Activated CD4-positive, alpha-beta T cell treated with anti-CD3 and anti-CD28 coated beads, Interleukin-10, Interleukin-2, amounts not matched to agents 100 ng/mL and 50 ng/mL, durations not matched to agents 16 hours and 8 hours (primary cell): ENCODE data around the gene OR2A7.
"Not testable (repeated sequence)": the region's sequence is repeated elsewhere in the genome, so short reads cannot be mapped to it uniquely, and the experiment has no call there.

ENCODE experiments used
- DNase-seq: peaks from one replicate; pipeline ENCODE4 v3.0.0-alpha.2; 2020

Gene OR2A7, protein sequence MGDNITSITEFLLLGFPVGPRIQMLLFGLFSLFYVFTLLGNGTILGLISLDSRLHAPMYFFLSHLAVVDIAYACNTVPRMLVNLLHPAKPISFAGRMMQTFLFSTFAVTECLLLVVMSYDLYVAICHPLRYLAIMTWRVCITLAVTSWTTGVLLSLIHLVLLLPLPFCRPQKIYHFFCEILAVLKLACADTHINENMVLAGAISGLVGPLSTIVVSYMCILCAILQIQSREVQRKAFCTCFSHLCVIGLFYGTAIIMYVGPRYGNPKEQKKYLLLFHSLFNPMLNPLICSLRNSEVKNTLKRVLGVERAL

DNA sequence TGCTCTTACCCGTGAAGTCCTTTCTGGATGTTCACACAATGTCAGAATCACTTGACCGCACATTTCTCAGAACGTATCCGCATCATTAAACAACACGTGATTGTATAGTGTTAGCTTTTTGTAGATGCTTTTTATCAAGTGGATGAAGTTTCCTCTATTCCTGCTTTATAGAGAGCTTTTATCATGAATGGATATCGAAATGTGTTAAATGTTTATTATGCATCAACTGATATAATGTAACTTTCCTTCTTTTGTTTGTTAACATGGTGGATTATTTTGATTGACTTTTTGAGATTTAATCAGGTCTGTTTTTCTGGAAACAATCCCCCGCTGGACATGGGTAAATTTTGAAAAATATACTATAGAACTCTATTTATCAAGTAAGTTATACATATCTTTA lies at the start of gene OR2A7:
OR2A7 (minus strand) TSS at position 101 of the 400 bp plus-strand sequence. CDS start 5,164 bp downstream, outside the sequence.
- DNase-seq: not testable (repeated sequence)

DNA sequence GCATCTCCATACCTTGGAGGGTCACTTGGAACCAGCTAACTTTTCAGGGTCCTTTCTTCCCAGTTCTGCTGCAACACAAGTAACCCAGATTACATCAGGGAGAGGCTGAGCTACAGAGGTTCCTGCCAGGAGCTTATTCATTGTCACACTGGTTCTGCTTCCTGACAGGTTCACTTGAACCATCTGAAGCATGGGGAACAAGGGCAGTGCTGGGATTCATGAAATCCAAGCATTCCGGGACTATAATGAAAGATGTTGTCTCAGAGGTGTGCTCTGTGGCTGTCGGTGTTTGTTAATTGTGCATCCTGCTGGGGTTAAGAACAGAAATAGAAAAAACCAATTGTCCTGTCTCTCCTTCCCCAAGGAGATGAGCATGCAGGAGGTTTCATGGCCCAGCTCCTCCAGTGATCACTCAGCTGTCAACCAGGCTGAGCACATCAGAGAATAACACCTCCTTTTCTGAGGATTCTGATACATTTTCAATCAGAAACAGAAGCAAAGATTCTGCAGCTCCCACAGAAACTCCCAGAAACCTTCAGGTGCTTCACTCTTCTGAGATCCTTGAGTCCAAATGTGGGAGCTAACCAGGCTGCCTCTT lies 47.4 kb upstream of the OR2A7 start, which contains the start of gene OR2A1:
OR2A1 (plus strand) TSS at position 548 of the 598 bp plus-strand sequence. CDS start 5,706 bp downstream, outside the sequence.
- not testable (repeated sequence) for DNase-seq

DNA sequence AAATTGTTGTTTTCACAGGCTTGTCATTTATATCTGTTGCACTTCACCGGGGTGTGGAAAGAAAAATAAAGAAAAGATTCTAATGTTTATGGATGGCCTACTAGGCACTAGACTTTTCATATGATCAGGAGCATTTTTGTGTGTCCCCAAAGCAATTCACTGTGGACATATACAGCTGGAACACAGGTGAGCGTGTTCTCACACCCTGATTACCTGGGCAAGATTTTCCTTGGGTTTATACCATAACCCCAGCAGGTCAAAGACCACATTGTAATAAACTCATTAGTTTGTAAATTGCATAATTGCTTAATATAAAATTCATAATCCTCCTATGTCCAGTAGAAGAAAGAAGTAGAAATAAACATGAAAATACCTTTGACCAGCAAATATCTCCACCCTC lies 46.6 kb upstream of the OR2A7 start:
- not testable (repeated sequence) for DNase-seq

DNA sequence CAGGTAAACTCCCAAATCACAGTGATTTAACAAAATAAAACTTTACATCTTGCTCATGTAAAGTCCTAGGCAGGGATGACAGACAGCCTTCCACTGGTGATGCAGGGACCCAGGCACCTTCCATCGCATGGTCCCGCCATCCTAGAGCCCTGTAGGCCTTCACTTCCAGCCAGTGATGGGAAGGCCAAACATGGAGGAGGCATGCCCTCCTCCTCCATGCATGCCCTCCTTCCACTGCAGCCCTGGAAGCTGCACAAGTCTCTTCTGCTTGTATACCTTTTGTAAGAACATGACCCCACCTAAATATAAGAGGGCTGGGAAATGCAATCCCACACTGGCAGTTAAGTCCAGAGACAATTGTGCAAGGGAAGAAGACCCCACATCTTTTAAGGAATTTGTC lies 45.1 kb upstream of the OR2A7 start:
- DNase-seq: not testable (repeated sequence)

DNA sequence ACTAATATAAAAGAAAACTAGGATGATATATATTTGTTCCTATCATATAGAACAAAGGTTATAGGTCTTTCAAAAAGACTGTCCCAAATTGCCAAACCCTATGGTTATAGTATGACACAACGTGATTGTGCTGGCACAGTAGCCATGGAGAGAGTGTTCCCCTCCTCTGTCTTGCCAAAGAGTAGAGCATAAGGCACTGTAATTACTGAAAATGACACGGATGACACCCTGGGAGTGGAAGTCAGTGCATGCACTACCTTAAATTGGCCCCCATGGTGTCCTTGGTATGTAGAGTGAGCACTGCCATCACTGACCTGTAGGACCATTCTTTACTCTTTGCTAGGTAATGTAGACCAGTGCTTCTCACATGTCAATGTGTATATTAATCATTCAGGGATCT lies 40.6 kb upstream of the OR2A7 start:
- not testable (repeated sequence) for DNase-seq

DNA sequence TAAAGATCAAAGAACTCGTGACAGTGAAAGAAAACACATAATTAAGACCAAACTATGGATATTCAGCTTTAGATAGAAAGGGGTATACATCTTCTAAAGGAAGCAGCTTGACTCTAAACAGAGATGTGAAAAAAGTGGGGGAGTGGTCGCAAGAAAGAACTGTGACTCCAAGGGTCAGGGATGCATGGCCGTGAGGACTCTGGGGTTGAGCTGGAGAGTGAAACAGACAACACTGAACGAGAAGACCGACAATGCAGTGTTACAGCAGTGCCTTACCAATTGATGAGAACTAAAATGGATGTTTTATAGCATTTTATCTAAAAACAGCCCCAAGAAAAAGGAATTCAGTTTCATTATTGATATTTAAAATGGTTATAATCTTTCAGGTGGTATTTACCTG lies 39.0 kb upstream of the OR2A7 start:
- DNase-seq: not testable (repeated sequence)

DNA sequence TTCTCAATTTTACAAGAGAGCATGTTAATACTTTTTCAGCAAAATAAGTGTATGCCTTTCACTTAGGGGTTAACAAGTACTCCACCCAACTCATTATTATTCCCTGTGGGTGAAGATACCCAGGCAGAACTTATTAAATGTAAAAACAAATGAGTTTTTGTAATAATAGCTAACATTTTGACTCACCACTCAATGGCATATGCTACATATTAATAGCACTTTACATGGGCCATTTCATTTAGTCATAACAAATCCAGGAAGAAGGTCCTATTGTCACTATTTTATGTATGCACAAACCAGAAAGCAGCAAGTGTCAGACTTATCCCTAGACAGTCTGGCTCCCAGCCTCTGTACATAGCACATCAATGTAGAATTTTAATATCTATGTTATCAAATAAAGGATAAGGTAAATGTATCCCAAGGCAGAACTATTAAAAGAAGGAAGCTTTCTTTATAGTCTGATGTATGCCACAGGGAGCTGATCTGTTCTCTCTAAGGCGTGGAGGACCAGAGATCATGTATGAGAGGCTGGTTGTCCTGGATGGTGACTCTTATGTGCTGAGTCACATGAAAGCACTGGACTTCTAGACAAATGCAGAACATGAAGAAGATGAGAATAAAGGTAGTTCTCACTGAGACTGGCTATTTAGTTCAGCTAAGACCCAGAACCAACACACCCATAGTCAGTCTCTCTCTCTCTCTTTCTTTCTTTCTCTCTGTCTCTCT lies 38.1 kb upstream of the OR2A7 start:
- not testable (repeated sequence) for DNase-seq

DNA sequence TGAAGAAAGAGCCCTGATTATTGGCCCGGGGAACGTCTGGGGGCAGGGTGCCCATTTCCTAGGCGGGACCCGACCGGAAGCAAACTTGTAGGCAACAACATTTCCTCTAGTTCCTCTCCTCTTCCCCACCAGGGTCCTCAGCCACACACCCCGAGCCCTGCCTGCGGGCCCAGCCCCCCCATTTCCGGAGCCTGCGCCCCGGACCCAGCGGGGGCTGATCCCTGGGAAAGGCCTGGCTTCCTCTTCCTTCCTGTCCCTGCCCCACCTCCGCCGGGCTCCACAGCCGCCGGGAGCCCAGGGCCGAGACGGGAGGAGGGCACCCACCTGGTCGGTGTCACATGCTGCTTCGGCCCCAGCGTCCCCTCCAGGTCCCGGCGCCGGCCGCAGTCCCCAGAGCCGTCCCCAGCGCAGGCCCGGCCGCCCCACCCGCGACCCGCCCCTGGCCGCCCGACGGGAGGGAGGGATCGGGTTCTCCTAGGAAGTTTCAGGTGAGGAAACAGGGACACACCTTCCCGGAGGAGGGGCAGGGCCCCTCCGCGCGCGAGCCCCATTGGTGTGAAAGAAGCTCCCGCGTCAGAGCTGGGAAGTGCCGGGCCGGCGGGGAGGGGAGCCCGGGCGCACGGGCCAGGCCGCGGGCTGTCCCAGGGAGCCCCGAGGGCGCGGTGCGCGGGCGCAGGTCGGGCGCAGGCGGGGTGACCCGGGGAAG lies 29.4 kb upstream of the OR2A7 start:
- DNase-seq: not testable (repeated sequence)

DNA sequence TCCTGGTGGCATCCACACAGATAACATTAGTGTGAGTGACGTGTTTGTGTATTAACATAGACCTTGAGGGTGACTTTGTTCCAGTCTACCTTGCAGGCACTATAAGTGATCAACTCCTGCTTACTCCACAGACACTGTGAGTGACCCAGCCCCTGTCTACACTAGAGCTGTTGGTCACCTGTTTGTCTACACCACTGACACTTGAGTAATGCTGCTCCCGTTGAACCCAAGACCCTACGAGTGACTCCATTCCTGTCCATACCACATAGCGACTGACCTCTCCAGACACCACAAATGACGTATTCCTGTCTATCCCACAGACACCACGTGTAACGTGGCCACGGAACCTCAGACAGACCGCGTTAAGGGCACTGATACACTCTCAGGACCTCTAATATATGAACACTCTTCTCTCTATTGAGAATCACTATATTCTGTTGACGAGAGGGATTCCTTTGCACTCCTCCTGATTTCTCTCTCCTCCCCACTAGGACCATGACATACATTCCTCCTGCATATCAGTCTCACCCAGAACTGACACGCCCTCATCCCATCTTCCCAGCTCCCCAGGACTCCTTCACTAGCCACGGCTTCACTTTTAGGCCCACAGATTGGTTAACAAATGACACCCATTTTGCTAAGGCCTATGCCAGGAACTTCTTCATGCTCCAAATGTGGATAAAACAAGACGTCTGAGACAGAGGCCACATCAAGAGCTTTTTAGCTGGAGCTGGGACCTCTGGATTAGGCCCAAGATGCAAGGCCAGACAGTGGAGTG lies 28.0 kb upstream of the OR2A7 start:
- DNase-seq: not testable (repeated sequence)

DNA sequence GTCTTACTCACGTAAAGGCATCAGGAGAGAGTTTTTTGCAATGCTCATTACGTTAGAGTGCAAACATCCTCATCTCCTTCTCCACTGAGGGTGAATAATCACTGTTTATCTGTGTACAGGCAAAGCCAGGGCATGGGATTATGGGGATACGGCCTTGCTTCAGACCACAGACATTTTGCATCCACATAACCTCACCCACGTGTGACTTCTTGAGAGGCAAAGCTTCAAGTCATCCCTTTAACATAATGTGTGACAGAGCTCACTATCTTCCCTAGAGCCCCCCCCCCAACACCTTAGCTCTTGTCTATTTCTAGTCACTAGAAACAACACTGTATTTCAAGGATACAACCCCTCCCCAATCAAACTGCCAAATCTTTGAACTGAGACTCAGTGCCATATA lies 27.0 kb upstream of the OR2A7 start:
- DNase-seq: not testable (repeated sequence)

DNA sequence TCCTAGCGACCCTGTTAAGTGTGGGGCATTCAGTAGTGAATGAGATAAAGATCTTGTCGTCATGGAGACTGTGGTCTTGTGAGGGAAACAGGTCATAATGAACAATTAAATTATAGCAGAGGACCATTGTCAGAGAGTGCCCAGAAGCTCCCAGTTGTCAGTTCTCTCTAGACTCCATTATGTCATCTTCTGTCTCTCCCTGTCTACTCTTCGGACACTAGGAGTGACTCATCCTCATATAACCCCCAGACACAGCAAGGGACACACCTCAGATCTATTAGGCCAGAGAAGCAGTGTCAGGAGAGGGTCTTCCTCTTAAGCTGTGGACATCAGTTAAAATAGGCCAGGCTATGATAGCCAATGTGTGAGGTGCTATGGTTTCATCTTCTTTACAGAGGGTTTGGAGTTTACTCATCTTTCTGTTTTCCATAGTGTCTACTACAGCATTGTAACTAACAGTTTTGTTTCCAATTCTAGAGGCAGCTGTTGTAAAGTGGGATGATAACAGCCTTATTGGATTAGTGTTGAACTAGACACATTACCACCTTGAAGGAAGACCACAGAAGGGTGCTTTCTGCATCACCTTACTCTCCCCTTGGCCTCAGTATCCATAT lies 22.7 kb upstream of the OR2A7 start:
- not testable (repeated sequence) for DNase-seq

DNA sequence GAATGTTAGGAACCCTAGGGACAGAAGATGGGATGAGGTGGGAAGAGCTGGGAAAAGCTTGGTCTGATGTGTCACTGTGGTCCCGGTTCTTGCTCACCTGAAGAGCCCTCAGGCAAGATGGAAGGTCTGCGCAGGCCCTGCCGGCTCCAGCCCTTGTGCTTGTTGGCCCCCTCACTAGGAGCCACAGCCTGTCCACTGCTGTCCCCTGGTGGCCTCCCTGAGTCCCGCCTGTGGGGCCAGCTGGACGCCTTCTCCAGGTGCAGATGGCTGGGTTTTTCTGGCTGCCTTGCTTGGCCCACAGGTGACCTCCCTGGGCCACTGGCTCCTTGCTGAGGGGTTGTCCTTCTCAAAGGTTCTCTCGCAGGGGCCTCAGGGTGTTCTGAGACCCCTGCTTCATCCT lies 19.1 kb upstream of the OR2A7 start:
- DNase-seq: not testable (repeated sequence)

DNA sequence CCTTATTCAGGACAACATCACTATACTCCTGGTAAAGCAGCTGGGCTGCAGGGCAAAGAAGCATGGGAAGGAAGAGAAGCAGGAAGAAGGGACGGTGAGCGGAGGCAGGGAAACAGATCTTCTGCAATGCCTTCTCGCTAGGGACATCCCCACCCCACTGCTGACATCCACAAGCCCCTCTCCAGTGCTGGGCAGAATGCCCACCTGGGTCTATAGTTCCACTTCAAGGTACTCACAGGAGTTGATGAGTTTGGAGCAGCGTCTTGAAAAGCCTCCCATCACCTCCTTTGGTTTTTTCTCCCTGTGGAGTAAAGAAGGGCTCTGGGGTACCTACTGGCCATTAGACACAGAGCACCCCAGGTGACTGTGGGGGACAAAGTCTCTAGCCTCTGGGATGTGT lies 17.9 kb upstream of the OR2A7 start:
- not testable (repeated sequence) for DNase-seq

DNA sequence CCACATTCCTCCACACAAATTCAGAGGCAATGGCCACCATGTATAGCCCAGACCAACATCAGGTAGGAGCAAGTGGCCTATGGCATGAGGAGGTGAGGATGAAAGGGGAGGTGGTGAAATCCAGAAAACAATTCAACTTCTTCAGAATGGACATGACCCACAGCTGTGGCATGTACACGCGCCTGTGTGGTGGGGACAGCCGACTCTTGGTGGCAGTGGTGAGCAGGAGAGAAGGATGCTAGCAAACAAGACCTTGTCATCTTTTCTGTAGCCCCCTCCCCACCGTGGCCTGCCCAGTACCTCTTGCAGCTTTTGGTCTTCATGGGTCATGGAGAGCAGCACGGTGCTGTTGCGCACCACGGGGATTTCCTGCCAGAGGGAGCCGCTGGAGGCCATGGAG lies 17.4 kb upstream of the OR2A7 start:
- not testable (repeated sequence) for DNase-seq

DNA sequence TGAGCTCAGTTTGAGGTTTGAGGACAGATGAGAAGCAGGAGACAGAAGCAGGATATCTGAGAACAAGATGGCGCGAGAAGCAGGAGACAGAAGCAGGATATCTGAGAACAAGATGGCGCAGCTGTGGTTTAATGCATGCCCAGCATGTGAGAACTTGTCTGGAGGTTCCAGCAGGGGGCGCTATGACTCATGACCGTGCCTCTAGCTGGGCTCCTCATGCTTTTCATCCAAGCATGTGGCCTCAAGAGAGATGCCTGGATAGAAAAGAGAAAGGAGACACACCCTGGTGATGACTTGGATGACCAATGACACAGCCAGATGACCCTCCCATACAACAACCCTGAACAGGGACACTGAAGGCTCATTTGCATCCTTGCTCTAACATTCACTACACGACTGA lies 15.4 kb upstream of the OR2A7 start:
- DNase-seq: not testable (repeated sequence)

DNA sequence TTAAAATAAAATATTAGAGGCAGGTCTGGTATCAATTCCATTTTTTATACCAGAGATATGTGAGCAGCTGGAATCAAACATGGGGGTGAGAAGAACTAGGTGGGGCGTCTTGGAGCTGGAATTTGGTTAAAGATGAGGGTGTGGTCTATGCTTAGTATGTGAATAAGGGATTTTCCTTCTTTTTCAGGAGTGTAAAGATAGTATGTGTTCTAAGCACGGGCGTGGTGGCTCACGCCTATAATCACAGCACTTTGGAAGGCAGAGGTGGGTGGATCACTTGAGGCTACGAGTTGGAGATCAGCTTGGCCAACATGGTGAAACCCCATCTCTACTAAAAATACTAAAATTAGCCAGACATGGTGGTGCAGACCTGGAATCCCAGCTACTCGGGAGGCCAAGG lies 10.7 kb upstream of the OR2A7 start:
- not testable (repeated sequence) for DNase-seq

DNA sequence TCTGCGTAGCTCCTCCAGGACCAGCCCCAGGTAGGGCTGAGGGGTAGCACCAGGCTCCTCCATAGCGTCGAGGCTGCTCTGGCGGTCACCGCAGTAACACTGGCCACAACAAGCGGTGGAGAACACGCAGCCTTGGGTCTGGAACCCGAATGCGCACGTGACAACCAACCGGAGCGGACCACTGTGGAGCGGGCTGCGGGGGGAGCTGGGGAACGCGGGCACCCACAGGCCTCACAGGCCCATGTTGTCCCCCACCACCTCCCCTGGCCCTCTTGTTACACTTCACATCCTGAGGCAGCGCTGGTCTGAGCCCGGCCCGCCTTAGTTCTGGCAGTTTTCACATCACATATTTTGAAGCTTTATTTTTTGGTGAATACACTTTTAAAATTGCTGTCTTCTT lies 4.6 kb upstream of the OR2A7 start, which contains the start of gene CTAGE8:
CTAGE8 (minus strand) TSS at position 101 of the 400 bp plus-strand sequence; CDS start at position 63, 38 bp downstream.
- not testable (repeated sequence) for DNase-seq

DNA sequence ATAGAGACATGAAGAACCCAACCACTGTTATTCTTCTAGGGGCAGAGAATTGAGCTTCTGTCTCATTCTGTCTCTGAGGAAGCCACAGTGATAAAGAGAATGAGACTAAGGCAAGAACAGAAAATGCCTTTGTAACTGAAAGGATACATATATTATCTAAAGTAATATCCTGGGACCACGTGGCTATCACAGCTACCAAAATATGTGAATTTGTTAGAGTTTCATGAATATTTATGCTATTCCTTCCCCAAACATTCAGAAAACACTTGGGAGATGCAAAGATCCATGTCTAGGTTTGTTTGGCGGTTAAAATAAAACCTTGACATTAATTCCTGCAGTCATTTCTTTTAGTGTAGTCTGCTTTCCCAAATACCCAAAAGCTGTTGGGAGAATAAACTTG lies 2.5 kb downstream of the OR2A7 start:
- DNase-seq: not testable (repeated sequence)

DNA sequence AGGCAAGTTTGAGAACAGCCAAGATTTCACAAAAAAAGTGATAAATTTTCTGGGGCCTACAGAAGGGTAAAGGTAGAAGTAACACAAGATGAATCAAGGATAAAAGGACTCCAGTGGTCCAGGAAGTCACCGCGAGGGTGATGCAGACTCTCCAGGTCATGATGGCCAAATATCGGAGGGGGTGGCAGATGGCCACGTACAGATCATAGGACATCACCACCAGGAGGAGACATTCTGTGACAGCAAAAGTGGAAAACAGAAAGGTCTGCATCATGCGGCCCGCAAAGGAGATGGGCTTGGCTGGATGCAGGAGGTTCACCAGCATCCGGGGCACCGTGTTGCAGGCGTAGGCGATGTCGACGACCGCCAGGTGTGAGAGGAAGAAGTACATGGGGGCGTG lies 5.5 kb downstream of the OR2A7 start:
- DNase-seq: not testable (repeated sequence)

DNA sequence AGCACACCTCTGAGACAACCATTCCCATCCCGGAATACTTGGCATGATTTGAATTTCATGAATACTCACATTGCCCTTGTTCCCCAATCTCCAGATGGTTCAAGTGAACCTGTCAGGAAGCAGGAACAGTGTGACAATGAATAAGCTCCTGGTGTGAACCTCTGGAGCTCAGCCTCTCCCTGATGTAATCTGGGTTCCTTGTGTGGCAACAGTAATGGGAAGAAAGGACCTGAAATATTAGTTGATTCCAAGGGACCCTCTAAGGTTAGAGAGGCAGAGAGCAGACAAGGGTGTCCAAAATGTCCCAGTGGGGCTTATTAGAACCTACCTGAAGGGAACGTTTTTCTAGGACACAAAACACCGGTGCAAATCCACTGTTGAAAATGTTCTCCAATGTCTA lies 8.5 kb downstream of the OR2A7 start:
- no peak for DNase-seq

DNA sequence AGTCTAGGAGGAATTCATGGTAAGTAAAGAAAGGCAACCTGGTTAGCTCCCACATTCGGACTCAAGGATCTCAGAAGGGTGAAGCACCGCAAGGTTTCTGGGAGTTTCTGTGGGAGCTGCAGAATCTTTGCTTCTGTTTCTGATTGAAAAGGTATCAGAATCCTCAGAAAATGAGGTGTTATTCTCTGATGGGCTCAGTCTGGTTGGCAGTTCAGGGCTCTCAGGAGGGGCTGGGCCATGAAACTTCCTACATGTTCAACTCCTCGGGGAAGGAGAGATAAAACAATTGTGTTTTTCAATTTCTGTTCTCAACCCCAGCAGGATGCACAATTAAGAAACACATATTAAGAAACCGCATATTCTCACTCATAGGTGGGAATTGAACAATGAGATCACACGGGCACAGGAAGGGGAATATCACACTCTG lies 9.1 kb downstream of the OR2A7 start:
- DNase-seq: no peak
